SK-N-SH (cell line): ENCODE measurements around the gene TXNDC17. TPM values are rescaled to one million over a fixed set of nuclear protein-coding genes. Genes with fewer than 3 reads are reported as not detected.
A peak's percentile ranks its signal among the peaks of the same experiment; 100 is the strongest.
"Not testable (repeated sequence)": the region's sequence is repeated elsewhere in the genome, so short reads cannot be mapped to it uniquely, and the experiment has no call there.

ENCODE experiments used
- CTCF ChIA-PET: fragments of 300-600, 350-600 bp; formaldehyde crosslinking; extraction: SDS; loops from one replicate; lab custom pipeline; 2021; lab: Yijun Ruan, JAX
- POLR2A ChIA-PET: fragments of 350-600 bp; sonication (Branson Sonifier 250); formaldehyde crosslinking; extraction: SDS; loops from one replicate; lab custom pipeline; 2020; ENCODE audit warnings: antibody characterized with exemption, inconsistent platforms; lab: Yijun Ruan, JAX
- DNase-seq: peaks from one replicate; pipeline ENCODE4 v3.0.0; 2012
- H2AFZ ChIP-seq: fragments of 200-600 bp; sonication (generic); 2 replicates; pipeline ENCODE4 v1.8.1; 2016; ENCODE audit warnings: antibody characterized with exemption, mild to moderate bottlenecking, low read depth
- H3F3A ChIP-seq: fragments of 200-600 bp; sonication (generic); replicated peaks from 2 replicates; pipeline ENCODE3; 2016; ENCODE audit warnings: antibody characterized with exemption, mild to moderate bottlenecking; ENCODE audit not compliant: insufficient read depth
- H3K27ac ChIP-seq, 2 experiments: fragments of 200-500 bp in 1 of 2; fragments of 200-600 bp in 1 of 2; sonication (Bioruptor generic) in 1 of 2; sonication (generic), shearing (Covaris generic) in 1 of 2; 2 replicates each; pipeline versions ENCODE4 v1.5.1 to v1.6.1; 2014 to 2016; ENCODE audit warnings: low read depth in 2 of 2, inconsistent platforms in 1 of 2, low read length in 1 of 2, mild to moderate bottlenecking in 1 of 2, mixed read lengths in 1 of 2
- H3K27me3 ChIP-seq: fragments of 200-600 bp; sonication (generic), shearing (Covaris generic); 2 replicates; pipeline ENCODE4 v1.6.1; 2016; ENCODE audit warnings: mixed run types; ENCODE audit not compliant: insufficient read depth
- H3K36me3 ChIP-seq, 2 experiments: fragments of 200-500 bp in 1 of 2; fragments of 200-600 bp in 1 of 2; sonication (Bioruptor generic) in 1 of 2; sonication (generic) in 1 of 2; replicated peaks in 1 of 2; 2 replicates each; pipeline versions ENCODE3 to v1.5.1; 2014 to 2016; ENCODE audit warnings: low read length in 1 of 2, mild to moderate bottlenecking in 1 of 2; ENCODE audit not compliant: insufficient read depth in 2 of 2, control insufficient read depth in 1 of 2
- H3K4me1 ChIP-seq, 2 experiments: fragments of 200-500 bp in 1 of 2; fragments of 200-600 bp in 1 of 2; sonication (Bioruptor generic) in 1 of 2; sonication (generic), shearing (Covaris generic) in 1 of 2; 2 replicates each; pipeline versions ENCODE4 v1.5.1 to v1.6.1; 2014 to 2016; ENCODE audit warnings: low read depth in 1 of 2, low read length in 1 of 2, mixed run types in 1 of 2; ENCODE audit not compliant: insufficient read depth in 2 of 2, control insufficient read depth in 1 of 2
- H3K4me2 ChIP-seq: fragments of 200-600 bp; sonication (generic), shearing (Covaris generic); 2 replicates; pipeline ENCODE4 v1.6.1; 2017; ENCODE audit warnings: mixed run types
- H3K4me3 ChIP-seq, 2 experiments: fragments of 200-500 bp in 1 of 2; fragments of 200-600 bp in 1 of 2; sonication (Bioruptor generic) in 1 of 2; sonication (generic), shearing (Covaris generic) in 1 of 2; 2 replicates each; pipeline versions ENCODE4 v1.5.1 to v1.8.1; 2014 to 2016; ENCODE audit warnings: low read depth in 2 of 2, inconsistent platforms in 1 of 2, low read length in 1 of 2, mild to moderate bottlenecking in 1 of 2, mixed read lengths in 1 of 2, moderate library complexity in 1 of 2
- H3K79me2 ChIP-seq: fragments of 200-600 bp; sonication (generic); 2 replicates; pipeline ENCODE4 v1.8.1; 2017; ENCODE audit warnings: mild to moderate bottlenecking; ENCODE audit not compliant: insufficient read depth
- H3K9ac ChIP-seq: fragments of 200-600 bp; sonication (generic); 2 replicates; pipeline ENCODE4 v1.6.1; 2017; ENCODE audit warnings: mixed run types
- H3K9me2 ChIP-seq: fragments of 200-600 bp; sonication (generic); 2 replicates; pipeline ENCODE4 v1.6.1; 2017; ENCODE audit warnings: mixed run types
- H3K9me3 ChIP-seq: fragments of 200-600 bp; sonication (generic); 2 replicates; pipeline ENCODE4 v1.6.1; 2017; ENCODE audit warnings: mixed run types, mild to moderate bottlenecking, moderate library complexity
- H4K20me1 ChIP-seq: fragments of 200-600 bp; sonication (generic); 2 replicates; pipeline ENCODE4 v1.6.1; 2017; ENCODE audit warnings: mild to moderate bottlenecking, mixed run types; ENCODE audit not compliant: insufficient read depth
- CTCF ChIP-seq: fragments of 200-600 bp; sonication (generic); IDR thresholded peaks from 2 replicates; pipeline ENCODE4 v1.6.1; 2017; ENCODE audit warnings: antibody characterized with exemption, mild to moderate bottlenecking, moderate library complexity
- FOSL2 ChIP-seq: IDR thresholded peaks from 2 replicates; pipeline ENCODE4 v1.4.0; 2012; ENCODE audit warnings: low read depth, mild to moderate bottlenecking, moderate library complexity, borderline replicate concordance
- GABPA ChIP-seq: IDR thresholded peaks from 2 replicates; pipeline ENCODE4 v1.4.0; 2012; ENCODE audit warnings: low read depth, mild to moderate bottlenecking
- GATA2 ChIP-seq: sonication (generic); formaldehyde crosslinking; IDR thresholded peaks from 2 replicates; pipeline ENCODE4 v1.5.0; 2020; ENCODE audit warnings: mild to moderate bottlenecking, missing genetic modification reagents
- IRF3 ChIP-seq: fragments of 150-350 bp; IDR thresholded peaks from 2 replicates; pipeline ENCODE4 v1.6.1; 2016; ENCODE audit warnings: mild to moderate bottlenecking, low read depth, low read length
- JUND ChIP-seq: IDR thresholded peaks from 2 replicates; pipeline ENCODE4 v1.4.0; 2012
- NFIC ChIP-seq: IDR thresholded peaks from 2 replicates; pipeline ENCODE4 v1.4.0; 2012; ENCODE audit warnings: borderline replicate concordance
- SMC3 ChIP-seq: IDR thresholded peaks from 2 replicates; pipeline ENCODE4 v1.6.1; 2012; ENCODE audit warnings: low read depth, low read length, improper control_type of control experiment
- TAF1 ChIP-seq: IDR thresholded peaks from 2 replicates; pipeline ENCODE4 v1.6.1; 2012; ENCODE audit warnings: low read depth, mild to moderate bottlenecking, low read length, moderate library complexity, borderline replicate concordance
- TCF12 ChIP-seq: IDR thresholded peaks from 2 replicates; pipeline ENCODE4 v1.4.0; 2012
- USF1 ChIP-seq: IDR thresholded peaks from 2 replicates; pipeline ENCODE4 v1.4.0; 2012; ENCODE audit warnings: low read depth, borderline replicate concordance
- USF2 ChIP-seq: fragments of 150-350 bp; IDR thresholded peaks from 2 replicates; pipeline ENCODE4 v1.6.1; 2017; ENCODE audit warnings: antibody characterized with exemption, low read length, low read depth, borderline replicate concordance
- YY1 ChIP-seq: IDR thresholded peaks from 2 replicates; pipeline ENCODE4 v1.4.0; 2012; ENCODE audit warnings: low read depth, mild to moderate bottlenecking
- ZBTB33 ChIP-seq: IDR thresholded peaks from 2 replicates; pipeline ENCODE4 v1.4.0; 2012; ENCODE audit warnings: low read depth, borderline replicate concordance
- WGBS: methylation state at CpG from one replicate; pipeline ENCODE4 v1.1.6; 2017; ENCODE audit warnings: low lambda C conversion rate; 5-methylcytosine and 5-hydroxymethylcytosine counted together
- polyA plus RNA-seq, 3 experiments: library from polyadenylated mRNA; depleted of rRNA; stranded (reverse); fragments of >200 nt; gene quantifications; 2 replicates each; pipeline ENCODE4 v1.2.3, GENCODE V29; 2012

Gene TXNDC17
- polyA plus RNA-seq, 1 of the 3 experiments (the other 2 are of a cell fraction) = 644 TPM

- POLR2A ChIA-PET = no interaction called here
- no peaks in the 10 kb centered on the region for H3F3A ChIP-seq
- no peak overlapping the region for H3K4me3 ChIP-seq
- no peaks in the 10 kb centered on the region; a peak in 1 of 4 replicates for H3K4me1 ChIP-seq
- H2AFZ ChIP-seq = no peak overlapping the region
- H3K9ac ChIP-seq = no peak overlapping the region
- DNase-seq = no peak
- H3K4me2 ChIP-seq = no peak overlapping the region
- WGBS = 10% methylated on average over 2 of the region's 2 CpGs
- no peaks in the 10 kb centered on the region for H3K79me2 ChIP-seq
- H3K27ac ChIP-seq = no peak overlapping the region
- no peaks in the 10 kb centered on the region for H4K20me1 ChIP-seq
- CTCF ChIA-PET = no interaction called here
- H3K9me2 ChIP-seq = no peaks in the 10 kb centered on the region
- H3K9me3 ChIP-seq = no peaks in the 10 kb centered on the region
- TF ChIP-seq YY1 (no peak), USF1 (no peak), JUND (no peak), IRF3 (no peak), USF2 (no peak), TAF1 (no peak)
- peaks cover 7% of the 10 kb centered on the region; the same call in 1 of the 2 replicates for H3K27me3 ChIP-seq
- no peaks in the 10 kb centered on the region for H3K36me3 ChIP-seq
Measured at GRCh38 chr17:6661464-6661848, 20.6 kb downstream of the TXNDC17 start.

GRCh38 chr17:6663200-6663599 is 22.3 kb downstream of the TXNDC17 start:
- CTCF ChIA-PET, H3K9me2 ChIP-seq, H3K9me3 ChIP-seq, H3K27ac ChIP-seq, H4K20me1 ChIP-seq, DNase-seq, H3K9ac ChIP-seq, H2AFZ ChIP-seq, POLR2A ChIA-PET, H3F3A ChIP-seq, H3K4me1 ChIP-seq, H3K4me3 ChIP-seq, H3K4me2 ChIP-seq, H3K79me2 ChIP-seq, H3K36me3 ChIP-seq: not testable (repeated sequence)
- peaks cover 20% of the 10 kb centered on the region; the same call in 1 of the 2 replicates for H3K27me3 ChIP-seq
- WGBS = 46% methylated on average over 14 of the region's 14 CpGs

- no peaks in the 10 kb centered on the region for H3K9me2 ChIP-seq
- H3K79me2 ChIP-seq = no peaks in the 10 kb centered on the region
- H4K20me1 ChIP-seq = no peaks in the 10 kb centered on the region
- TF ChIP-seq SMC3 = peak; percentile 73
- TF ChIP-seq IRF3 = no peak
- no peak for TF ChIP-seq ZBTB33
- TF ChIP-seq FOSL2 = no peak
- no peak for TF ChIP-seq GABPA
- TF ChIP-seq CTCF = peak; percentile 92
- TF ChIP-seq TCF12 = no peak
- TF ChIP-seq GATA2 = no peak
- no peak for TF ChIP-seq NFIC
Measured at GRCh38 chr17:6666077-6666521, 25.2 kb downstream of the TXNDC17 start.

More at GRCh38 chr17:6666077-6666521, 25.2 kb downstream of the TXNDC17 start:
- H3K27ac ChIP-seq = no peak overlapping the region
- no peak overlapping the region for H3K9ac ChIP-seq
- no peaks in the 10 kb centered on the region for H3F3A ChIP-seq
- H3K4me3 ChIP-seq = peak overlapping the region in 1 of 2 experiments; percentile 18; a peak in 1 of 4 replicates
- ChIA-PET CTCF (interaction anchor here (0.5 to 3.3 kb wide), 26 partner anchors 9 to 1011 kb away, joined by 3 to 20 read pairs (median 4); partner anchors contain the start of gene TXNDC17), POLR2A (no interaction called here)
- H2AFZ ChIP-seq = no peak overlapping the region
- H3K4me1 ChIP-seq = no peaks in the 10 kb centered on the region
- peaks cover 40% of the 10 kb centered on the region; the same call in 1 of the 2 replicates for H3K27me3 ChIP-seq
- peak; percentile 78 for DNase-seq
- no peaks in the 10 kb centered on the region for H3K36me3 ChIP-seq
- no peak overlapping the region for H3K4me2 ChIP-seq
- 15% methylated on average over 9 of the region's 9 CpGs for WGBS
- no peaks in the 10 kb centered on the region for H3K9me3 ChIP-seq
